Fibroblast of skin of right biceps (primary cell): Measurements from ENCODE around the gene MSMB.
"Not testable (repeated sequence)": the region's sequence is repeated elsewhere in the genome, so short reads cannot be mapped to it uniquely, and the experiment has no call there.

Source experiments
- DNase-seq: peaks from one replicate; pipeline ENCODE4 v3.0.0-alpha.2; 2013

The MSMB gene, protein sequence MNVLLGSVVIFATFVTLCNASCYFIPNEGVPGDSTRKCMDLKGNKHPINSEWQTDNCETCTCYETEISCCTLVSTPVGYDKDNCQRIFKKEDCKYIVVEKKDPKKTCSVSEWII

DNA sequence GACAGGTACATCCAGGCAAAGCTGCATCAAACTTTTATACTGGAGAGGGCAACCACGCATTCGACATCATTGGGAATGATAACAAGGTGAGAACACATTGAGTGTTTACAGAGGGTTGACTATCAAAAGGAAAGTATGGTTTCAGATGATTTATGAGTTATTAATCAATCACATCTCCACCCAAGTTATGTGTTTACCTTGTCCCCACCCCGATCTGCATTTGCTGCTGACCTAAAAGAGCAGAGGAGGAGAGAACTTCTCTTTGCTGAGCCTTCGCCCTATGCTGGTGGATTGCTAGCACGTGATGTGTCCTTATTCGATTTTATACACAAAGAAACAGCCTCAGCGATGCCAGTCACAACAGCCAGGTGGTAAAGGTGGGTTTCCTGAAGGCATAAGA is at the start of gene MSMB:
TSS of gene MSMB (minus strand) at position 9 of the 400 bp plus-strand sequence. CDS start 32 bp downstream, outside the sequence.
- no peak for DNase-seq

DNA sequence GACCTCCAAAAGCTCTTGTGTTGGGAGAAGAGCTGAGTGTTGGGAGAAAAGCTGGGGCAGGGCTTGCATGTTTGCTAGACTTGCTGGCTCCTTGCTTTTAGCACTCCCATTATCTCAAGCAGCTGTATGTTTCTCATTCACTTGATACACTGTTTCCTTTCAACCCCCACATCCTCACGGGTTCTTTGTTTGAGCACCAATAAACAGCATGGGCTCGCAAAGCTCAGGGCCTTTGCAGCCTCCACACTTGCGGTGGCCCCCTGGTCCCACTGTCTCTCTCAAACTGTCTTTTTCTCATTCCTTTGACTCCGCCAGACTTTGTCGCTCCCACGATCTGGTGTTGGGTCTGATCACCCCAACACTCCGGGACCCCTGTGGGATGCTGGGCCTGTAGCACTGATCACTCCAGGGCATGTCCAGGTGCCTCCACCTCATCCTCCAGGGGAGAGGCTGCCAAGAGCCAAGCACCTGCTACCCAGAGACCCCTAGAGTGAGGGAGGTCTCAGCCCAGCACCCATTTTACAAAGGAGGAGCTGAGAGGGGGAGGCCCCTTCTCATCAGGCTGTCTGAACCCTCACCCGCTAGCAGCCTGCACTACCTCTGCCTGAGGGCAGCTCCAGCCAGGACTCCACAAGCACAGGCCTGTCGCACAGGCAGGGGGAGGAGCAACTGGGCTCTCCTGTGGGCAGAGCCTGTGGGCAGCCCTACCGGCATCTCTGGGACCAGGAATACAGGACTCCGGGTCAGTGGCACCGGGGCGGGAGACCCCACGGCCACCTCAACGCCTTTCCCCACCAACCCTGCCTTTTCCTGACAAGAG is 49.1 kb upstream of the MSMB start:
- DNase-seq = no peak

DNA sequence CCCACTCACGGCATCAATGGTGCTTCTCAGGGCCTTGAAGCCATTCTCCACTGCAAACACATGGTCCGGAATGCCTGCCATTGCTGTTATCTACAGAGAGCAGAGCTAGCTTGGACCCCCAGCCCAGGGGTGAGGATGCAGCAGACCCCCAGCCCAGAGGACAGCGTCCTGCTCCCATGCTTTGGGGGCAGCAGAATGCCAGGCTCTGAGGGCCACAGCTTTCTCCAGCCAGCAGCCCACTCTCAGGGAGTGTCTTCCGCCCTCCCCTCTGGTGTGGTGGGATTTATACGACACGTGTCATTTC is 48.1 kb upstream of the MSMB start:
- no peak for DNase-seq

DNA sequence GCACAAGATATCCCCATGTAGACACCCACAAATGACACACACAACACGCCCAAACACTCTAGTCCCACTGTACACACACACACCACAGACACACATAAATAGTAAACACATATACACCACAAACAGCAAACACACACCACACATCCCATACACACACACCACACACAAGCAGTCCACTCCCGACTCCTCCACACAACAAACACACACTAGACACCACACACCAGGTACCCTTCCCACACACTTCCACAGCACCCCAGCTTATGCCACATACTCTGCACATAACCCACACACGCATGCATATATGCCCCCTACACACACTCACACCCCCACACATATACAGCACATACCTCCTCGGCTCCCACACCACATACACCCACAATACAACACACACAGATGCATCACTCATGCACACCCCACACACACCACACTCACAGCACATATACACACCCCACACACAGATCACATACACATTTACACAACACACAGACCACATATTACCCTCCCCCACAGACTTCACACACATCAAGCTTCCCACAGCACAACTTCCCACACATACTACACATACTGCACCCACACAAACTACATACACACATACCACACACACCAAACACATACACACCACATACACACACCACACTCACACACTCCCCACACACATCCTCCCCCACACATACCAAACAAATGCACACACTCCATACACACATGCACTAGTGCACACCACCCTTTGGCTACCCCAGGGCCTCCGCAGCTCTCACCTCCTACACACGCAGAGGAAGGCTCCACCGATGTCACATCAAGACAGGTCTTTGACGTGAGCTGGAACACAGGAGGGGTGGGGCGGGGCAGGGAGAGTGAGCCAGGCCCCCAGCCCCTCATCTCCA is 47.5 kb upstream of the MSMB start:
- not testable (repeated sequence) for DNase-seq

DNA sequence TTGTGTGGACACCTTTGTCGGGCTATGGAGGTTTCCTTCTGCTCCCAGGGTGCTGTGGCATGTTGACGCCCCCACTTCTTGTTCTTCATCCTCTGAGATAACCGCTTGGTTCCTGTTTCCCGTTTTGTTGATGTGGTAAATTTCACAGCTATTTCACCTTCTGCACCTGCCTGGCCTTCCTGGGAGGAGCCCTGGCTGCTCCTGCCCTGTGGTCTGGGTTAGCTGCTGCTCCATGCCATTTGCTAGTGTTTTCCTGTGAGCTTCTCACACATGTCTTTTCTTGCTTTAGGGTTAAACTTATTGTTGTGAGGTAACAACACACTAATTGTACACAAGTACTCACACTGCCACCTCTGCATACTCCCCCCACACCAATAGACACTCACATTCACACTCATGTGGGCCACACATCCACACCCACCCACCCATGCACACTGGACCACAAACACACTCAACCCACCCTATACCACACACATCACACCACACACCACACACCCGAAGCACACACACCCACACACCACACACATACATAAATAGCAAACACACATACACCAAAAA is 46.5 kb upstream of the MSMB start:
- no peak for DNase-seq

DNA sequence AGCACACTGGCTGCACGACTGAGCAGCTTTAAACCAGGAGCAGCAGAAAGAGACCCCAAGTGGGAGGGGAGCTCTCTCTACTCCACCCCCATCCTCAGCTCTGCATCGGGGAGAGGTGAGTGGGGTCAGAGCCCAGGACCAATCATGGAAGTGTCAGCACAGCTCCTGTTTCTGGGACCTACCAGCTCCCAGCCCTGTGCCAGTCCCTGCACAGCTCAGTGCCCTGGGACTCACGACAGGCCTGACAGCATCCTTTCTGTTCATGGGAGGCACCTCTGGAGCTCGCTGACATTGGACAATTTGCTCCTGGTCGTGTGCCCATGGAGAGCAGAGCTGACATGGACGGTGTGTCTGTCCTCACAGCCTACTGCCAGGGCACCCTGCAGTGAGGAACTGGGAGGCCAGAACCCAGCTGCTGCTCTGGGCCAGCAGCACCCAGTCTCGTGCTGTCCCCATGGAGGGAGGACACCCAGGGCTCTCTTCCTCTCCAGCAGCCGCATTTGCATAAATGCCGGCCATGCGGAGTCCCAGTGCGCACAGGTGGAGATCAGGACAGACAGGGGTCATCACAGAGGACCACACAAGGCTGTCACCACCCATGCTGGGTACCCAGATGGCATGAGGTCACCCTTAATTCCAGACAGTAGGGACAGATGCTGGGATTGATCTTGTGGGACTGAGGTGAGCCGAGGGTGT is 45.9 kb upstream of the MSMB start:
- DNase-seq = no peak

DNA sequence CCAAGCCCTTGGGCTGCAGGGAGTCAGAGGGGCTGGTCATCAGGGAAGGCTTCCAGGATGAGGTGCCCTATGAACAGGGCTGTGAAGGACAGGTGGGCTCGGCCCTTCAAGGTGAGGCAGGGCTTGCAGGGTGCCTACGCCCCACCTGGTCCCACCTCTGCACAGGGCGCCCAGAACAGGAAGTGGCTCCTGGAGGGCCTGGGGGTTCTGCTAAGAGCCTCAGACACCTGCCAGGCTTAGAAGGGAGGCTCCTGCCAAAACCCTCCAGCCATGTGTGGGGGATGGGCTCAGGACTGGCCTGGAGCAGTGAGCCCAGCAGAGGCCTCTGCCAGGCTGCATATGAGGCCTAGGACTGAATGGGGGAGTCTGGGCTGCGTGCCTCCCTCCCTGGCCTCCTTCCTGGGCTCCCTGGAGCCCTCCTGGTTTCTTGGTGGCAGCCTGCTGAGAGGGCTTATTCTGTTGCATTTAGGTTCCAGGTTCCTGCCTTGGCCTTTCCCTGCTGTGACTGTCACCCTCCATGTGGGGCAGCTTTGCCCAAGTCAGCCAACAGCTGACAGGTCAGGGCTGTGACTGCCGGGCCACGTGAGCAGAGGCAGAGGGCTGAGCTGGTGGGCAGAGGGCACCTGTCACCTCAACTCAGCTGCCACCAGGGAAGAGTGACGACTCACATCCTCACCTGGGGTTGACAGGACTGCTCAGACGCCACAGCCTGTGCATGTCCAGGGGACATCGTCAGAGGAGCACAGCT is 45.2 kb upstream of the MSMB start:
- DNase-seq = no peak

DNA sequence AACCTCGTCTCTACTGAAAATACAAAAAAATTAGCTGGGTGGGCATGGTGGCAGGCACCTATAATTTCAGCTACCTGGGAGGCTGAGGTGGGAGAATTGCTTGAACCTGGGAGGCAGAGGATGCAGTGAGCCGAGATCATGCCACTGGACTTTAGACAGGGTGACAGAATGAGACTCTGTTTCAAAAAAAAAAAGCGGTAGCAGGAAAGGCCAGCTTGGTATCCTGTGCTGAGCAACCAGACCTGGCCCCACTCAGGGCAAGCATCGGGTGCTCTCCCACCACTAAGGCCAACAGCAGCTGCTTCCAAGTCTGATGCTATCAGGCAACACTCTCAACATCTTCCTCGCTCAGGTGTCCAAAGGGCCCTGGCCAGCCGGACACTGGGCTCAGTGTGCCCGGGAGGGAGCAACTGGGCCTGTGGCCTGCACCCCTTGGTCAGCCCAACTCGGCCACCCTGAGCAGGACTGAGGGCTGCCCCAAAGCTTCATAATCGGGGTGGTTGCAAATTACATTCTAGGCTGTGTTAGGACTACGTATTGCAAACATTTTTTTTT is 44.3 kb upstream of the MSMB start:
- DNase-seq = no peak

DNA sequence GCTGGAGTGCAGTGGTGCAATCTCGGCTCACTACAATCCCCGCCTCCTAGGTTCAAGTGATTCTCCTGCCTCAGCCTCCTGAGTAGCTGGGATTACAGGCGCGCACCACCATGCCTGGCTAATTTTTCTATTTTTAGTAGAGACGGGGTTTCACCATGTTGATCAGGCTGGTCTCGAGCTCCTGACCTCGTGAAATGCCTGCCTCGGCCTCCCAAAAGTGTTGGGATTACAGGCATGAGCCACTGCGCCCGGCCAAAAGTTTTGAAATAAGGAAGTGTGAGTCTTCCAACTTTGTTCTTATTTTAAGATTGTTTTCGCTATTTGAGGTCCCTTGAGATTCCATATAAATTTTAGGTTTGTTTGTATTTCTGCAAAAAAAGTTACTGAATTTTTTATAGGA is 41.3 kb upstream of the MSMB start:
- DNase-seq = not testable (repeated sequence)

DNA sequence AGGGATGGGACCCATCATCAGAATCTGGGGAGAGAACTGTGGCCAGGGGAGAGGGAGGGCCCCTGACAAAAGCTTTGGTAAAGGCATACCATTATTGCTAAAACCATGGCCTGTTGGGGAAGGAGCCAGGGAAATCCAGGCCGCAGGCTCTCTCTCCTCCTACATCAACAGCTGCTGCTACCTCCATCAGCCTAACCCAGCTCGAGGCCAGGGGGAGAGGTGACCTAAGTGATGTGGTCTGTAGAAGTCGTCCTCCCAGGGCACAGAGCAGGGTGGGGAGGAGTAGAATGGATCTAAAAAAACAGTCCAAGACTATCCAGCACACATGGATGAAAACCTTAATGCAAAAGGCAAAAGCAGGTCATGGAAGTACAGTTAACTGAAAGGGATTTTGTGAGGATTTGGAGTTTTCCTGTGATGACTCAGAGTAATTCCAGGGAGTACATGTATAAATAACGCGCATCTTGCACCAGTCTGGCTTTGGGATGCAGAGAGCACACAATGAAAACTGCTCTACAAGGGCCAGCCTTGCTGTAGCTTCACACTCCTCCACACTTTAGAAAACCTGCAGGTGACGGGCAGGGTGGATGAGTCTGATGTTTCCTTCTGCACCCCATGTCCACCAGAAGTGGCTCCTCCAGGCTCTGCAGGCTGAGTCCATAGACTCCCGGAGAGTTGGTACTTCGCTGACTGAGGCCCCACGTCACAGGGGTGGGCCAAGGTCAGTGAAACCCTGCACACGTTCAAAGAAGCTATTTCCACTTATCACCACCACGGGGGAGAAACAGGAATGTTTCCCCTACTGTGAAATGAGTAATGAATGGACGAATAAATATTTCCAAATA is 38.5 kb upstream of the MSMB start:
- DNase-seq = no peak

DNA sequence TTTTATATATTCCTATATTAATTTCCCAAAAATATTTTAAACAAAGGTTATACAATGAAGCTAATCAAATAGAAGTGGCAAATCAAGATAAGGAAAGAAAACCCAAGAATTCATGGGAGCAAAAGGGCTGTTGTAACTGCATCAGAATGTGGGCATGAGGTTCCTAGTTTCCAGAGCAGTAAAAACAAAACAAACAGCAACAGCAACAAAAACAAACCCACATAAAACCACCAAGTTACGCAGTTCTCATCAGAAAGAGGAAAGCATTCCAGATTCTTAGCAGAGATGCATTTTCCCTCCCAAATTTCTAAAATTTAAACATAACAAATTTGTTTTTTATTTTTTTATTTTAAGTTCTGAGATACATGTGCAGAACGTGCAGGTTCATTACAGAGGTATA is 34.8 kb upstream of the MSMB start:
- no peak for DNase-seq

DNA sequence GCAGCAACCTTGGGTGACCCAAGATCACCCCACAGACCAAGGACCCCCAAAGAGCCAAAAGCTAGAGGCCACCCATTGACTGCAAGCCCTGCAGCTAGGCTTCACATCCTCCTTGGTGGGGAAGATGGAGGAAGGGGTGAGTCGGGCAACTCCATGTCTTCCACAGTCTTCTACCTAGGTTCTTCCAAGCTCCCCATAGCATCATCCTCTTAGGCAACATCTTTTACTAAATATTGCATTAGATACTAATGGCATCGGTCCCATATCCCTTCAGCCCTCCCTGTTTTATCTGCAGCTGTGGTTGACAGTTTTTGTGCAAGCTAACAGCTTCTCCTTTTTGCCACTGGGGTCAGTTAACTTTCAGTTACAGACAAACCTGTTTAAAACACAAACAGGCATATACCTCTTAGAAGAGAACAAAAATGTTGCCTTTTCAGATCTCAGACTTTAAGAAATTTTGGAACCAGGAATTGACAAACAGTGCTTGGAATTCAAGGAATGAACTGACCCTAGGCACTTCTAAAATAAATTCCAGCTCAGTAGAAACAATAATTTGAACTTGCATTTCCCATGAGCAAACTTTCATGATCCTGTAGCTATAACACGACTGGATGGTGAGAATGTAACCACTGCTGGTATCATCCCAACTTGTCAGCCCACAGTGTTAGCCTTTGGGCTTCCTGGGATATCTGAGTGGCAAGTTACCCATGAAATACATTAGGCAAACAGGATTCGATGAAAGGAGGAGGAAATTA is 33.9 kb upstream of the MSMB start:
- DNase-seq = no peak

DNA sequence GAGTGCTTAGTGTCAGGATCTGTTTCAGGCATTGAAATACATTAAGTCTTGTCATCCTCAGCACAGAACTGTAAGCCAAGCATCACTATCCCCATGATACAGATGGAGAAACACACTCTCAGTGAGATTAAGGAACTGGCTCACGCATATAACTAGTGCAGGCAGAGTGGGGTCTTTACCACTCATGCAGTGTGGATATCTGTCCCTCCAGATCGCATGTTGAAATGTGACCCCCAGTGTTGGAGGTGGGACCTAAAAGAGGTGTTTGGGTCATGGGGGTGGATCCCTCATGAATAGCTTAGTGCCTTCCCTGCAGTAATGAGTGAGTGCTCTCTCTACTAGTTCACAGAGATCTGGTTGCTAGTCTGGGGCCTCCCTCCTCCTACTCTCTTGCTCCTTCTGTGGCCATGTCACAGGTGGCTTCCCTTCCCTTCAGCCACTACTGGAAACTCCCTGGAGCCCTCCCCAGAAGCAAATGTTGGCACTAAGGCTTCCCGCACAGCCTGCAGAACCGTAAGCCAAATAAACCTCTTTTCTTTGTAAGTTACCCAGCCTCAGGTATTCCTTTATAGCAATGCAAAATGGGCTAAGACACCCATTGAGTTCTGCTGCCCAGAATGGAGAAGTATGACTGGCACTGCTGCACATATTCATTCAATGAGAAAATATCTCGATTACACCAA is 31.8 kb upstream of the MSMB start:
- DNase-seq = no peak

DNA sequence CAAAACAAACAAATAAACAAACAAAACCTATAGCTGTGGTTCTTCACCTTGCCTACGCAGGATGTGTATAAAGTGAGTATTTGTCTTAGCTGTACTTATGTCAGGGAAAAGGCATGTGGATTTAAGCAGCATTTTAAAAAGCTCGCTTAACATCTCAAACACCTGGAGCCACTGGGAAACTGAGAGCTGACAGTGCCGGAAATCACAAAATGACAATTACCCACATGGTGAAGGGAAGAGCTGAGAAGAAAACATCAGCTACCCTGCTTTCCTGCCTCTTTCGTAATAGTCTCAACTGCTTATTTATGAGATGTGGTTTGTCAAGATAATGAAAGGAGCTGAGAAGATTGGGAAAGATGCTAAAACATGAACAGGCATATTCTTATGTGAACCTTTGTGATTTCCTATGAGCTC is 31.1 kb upstream of the MSMB start:
- DNase-seq = no peak

DNA sequence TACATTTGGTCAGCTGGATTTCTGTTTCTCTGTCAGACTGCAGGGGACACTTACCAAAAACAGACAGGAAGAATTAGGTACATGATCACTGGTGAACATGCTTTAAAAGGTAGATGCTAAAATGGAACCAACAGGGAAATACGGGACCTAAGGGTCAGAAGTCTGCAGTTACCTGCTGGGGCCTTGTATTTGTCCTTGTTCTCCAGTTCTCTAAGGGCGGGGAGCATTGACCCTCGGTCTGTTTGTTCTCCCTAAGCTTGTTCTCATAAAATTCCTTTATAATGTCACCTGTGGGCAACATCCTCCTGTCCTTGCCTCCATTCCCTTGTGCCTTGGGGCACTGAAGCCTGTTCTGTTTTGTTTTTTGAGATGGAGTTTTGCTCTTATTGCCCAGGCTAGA is 29.8 kb upstream of the MSMB start:
- DNase-seq = no peak

DNA sequence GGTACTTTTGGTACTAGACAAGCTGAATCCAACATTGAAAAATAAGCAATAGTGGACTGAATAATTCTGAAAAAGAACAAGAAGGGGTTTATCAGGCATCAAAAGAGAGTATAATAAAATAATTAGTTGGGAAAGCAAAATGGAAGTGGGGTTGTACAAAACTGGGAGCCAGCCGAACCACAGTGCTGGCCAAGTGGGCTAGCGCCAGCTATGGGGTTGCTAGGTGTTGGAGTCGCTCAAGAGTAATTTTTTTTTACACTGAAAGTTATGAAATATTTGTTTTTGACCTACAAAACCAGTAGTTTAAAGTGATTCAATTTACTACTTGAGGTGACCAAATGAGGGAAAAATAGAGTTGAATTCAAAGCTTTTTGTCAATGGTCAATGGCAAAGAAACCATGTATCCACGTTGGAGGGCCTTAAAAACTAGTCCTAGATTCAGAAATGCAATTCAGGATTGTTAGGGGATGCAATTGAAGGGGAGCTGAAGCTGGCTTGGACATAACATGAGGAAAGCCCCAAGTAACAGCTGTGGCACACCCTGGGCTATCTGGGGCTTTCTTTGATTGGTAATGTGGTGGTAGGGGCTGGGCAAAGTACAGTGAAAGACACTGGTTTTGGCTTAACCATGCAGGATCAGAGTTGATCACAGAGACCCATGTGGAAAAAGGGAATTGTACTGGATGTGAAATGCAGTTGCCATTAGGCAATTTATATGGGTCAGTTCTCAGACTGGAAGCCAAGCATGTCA is 28.3 kb upstream of the MSMB start:
- DNase-seq = no peak

DNA sequence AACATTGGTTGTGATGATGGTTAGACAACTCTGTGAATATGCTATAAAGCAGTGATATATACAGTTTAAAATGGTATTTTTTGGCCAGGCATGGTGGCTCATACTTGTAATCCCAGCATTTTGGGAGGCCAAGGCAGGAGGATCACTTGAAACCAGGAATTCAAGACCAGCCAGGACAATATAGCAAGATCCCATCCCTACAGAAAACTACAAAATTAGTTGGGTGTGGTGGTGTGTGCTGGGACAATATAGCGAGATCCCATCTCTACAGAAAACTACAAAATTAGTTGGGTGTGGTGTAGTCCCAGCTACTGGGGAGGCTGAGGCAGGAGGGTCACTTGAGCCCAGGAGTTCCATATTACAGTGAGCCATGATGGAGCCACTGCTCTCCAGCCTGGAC is 27.5 kb upstream of the MSMB start:
- no peak for DNase-seq

DNA sequence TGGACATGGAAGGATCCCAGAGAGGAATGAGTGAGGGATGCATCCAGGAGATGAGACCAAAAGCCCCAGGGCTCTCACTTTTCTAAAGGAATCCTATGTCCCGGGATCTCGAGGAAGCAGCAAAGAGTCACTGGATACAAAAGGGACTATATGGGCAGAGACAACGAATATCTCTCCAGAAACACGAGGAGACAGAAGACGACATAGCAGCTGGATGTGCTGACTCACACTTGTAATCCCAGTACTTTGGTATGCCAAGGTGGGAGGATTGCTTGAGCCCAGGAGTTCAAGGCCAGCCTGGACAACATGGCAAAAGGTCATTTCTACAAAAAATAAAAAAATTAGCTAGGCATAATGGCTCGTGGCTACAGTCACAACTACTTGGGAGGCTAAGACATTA is 24.7 kb upstream of the MSMB start:
- no peak for DNase-seq
